GM19452 (cell line): ENCODE results near the gene WDR17.
"Not testable (repeated sequence)": the region's sequence is repeated elsewhere in the genome, so short reads cannot be mapped to it uniquely, and the experiment has no call there.

Experiments used
- ATAC-seq: cut with Tn5 transposase; IDR thresholded peaks from one replicate; pipeline ENCODE4 v1.9.1; 2021; ENCODE audit not compliant: unreplicated experiment

WDR17 gene

DNA sequence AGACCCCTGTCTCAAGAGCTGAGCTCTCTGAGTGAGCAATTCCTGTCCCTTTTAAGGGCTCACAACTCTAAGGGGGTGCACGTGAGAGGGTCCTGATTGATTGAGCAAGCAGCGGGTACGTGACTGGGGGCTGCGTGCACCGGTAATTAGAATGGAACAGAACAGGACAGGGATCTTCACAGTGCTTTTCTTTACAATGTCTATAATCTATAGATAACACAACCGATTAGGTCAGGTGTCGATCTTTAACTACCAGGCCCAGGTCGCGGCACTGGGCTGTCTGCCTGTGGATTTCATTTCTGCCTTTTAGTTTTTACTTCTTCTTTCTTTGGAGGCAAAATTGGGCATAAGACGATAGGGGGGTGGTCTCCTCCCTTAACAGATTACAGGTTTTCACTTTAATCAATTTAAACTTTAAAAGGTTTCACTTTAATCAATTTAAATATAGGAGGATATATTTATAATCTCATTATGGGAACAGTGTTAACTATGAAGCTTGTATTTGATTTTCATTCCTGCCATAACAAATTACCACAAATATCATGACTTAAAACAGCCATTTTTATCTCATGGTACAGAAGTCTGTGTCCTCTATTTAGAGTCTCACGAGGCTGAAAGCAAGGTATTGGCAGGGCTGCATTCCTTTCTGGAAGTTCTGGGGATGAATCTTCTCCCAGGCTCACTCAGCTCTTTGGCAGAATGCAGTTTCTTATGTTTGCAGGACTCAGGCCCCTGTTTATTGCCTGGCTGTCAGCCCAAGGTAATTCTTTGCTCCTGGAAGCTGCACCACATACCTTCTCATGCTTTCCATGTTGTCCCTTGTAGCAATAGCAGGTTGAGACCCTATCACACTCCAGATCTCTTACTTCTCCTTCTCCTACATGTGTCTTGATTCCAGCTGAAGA, 124.5 kb downstream of the WDR17 start:
- ATAC-seq = no peak

DNA sequence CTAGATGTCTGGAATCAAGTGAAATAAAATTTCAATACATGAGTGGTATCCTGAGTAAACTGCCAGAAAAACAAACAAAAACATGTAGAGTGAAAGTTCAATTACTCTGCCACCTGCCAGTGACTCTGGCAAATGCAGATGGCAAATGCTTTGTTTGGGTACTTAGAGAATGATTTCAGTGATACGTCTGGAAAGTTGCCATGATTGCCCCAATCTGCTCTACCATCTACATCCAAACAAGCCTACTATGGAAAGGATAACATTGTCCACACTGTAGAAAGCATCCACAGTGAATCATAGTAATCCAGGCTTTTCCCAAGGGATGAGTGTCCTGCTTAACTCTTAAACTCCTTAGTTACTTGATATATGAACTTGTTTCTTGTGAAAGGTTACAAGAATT, 126.3 kb downstream of the WDR17 start:
- no peak for ATAC-seq

DNA sequence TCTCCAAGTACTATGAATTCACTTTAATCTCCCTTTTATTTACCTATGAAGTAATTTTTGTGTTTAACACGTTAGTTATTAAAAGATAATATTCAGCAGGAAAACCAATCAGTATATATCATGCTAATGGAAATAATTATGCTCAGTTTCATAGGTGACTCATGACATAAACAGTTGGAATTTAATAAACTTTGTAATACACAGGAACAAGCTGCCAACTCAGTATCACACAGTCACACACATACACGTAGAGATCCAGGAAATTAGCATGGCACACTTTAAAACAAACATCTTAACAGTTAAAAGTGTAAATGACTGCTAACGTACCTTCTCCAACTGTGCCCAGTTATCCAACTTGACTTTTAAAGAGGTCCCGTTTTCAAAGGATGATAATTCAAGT, 127.5 kb downstream of the WDR17 start:
- ATAC-seq = no peak

- ATAC-seq = no peak
These were observed 128.3 kb downstream of the WDR17 start for GRCh38 chr4:176193938-176194337.

DNA sequence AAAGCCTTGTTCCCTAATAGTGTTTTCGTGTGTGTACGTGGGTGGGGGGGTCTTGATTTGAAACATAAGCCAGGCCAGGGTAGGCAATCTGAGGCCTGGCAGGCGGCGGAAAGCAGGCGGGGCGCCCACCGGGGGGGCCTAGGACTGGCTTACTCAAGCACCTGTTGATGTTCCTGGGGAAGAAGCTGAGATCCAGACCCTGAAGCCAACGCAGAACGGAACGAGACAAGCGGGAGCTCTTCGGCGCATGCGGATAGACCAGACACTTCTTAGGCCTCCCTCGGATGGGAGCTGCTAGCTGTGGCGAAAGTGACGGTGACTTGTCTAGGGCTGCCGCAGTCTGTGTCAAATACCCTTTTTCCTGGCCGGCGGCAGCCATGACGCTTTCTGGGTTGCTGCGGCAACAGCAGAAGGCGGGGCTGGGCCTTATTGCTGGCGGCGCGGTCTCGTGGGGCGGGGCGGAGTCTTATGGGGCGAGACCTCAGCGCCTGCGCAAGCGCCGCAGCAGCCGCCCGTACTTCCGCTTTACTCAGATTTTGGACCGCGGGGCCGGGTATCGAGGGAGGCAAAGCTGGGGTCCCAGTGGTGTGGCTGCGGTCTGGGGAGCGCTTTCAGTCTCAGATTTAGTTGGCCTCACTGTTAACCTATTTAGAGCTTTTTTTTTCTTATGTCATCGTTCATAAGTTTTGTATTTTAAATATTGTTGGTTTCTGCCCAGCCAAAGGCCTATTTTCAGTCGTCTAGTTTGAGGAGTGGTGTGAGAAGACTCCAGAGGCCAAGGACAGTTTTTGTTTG, 129.7 kb downstream of the WDR17 start, which contains the start of gene SPATA4:
TSS of gene SPATA4 (minus strand) at position 402 of the 795 bp plus-strand sequence. CDS start at position 379, 23 bp downstream.
- ATAC-seq = peak; percentile 99

DNA sequence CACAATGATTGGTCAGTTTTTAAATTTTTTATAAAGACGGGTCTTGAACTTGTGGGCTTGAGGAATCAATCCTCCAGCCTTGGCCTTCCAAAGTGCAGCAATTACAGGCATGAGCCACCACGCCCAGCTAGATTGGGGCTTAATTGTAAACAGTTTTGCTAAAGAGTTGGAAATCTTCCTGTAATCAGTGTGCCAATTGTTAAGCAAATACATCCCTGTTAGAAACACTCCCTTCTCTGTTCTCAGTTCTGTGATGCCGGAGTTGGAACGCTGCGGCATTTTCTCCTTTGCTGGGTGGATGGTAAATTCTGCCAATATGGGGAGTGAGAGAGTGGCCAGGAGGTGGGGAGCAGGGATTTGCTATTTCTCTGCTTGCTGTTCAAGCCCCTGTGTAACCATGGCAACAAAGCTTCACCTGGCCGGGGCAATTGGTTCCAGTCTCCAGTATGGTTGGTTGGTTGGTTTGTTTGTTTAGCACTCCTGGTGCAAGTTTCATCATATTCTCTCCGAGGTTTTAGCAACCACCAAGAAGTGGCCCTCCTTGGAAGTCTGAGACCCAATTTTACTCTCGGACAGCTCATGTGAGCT, 132.8 kb downstream of the WDR17 start:
- ATAC-seq = no peak

DNA sequence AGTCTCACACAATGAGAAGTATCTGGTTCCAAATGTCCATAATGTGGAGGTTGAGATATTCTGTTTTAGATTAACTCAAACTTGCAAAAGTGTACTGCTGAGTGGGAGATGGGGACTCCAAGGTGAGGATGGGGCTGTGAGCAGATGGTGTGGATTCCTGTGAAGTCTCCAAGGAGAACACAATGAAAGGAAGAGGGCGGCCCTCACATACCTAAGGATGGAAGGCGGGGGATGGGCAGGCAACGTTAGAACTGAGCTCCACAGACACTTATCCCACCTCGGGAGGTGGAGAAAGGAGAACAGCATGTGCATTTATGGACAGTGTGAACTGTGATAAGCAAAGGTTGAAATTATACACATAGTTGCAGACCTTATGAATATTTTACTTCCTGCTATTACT, 139.7 kb downstream of the WDR17 start:
- no peak for ATAC-seq

DNA sequence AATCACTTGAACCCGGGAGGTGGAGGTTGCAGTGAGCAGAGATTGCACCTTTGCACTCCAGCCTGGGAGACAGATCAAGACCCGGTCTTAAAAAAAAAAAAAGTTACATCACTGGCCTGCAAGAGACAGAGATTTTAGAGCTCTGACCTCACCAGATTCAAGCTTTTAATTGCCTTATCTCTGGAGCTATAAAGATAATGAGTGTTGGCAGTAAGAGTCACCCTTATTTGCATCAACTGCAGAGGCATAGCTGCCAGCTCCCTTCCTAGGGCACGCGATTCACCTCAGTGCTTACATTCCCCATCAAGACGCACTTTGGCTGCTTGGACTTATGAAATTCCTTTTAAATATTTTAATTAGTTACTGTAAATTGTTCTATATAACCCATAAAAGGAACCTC, 142.2 kb downstream of the WDR17 start:
- no peak for ATAC-seq

DNA sequence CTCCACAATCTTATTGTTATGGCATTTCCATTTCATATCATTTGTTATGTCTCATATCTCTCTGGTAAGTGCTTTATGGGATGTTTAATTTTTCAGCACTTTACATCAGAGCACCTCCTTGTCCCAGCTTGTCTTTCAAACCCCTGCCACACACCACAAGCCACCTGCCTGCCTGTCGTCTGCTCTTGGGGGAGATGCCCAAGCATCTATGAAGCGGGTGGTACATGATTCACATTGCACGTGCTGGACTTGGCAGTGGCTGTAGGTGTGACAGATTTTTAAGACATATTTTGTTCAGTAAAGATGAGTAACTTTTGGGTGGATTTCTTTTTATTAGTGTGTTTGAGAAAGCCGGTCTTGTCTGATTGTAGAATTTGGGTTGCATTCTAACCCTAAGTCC, 143.9 kb downstream of the WDR17 start:
- no peak for ATAC-seq

DNA sequence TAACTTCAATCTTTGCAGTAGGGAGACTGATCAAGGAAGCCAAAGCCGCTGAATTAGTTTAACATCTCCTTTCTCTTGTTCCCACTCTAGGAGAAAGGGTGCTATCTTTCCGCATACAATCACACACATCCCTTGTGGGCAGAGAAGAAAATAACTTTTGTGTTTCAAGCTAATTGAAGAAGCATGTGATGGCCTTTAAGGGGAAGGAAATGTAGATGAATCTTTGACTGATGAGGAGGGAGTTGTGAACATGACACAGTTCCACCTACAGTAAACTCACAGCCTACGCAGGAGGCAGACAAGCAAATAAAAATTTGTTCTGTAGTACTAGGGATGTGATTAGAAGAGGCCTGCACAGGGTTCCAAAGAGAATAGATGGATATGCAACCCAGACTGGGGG, 144.5 kb downstream of the WDR17 start:
- ATAC-seq = no peak

GRCh38 chr4:176210579-176211296, 145.1 kb downstream of the WDR17 start:
- ATAC-seq = no peak

GRCh38 chr4:176212351-176212750, 146.7 kb downstream of the WDR17 start:
- ATAC-seq = not testable (repeated sequence)

GRCh38 chr4:176217510-176217909, 151.9 kb downstream of the WDR17 start:
- ATAC-seq = no peak

- ATAC-seq = no peak
These were observed 156.5 kb downstream of the WDR17 start for GRCh38 chr4:176222149-176222548.

DNA sequence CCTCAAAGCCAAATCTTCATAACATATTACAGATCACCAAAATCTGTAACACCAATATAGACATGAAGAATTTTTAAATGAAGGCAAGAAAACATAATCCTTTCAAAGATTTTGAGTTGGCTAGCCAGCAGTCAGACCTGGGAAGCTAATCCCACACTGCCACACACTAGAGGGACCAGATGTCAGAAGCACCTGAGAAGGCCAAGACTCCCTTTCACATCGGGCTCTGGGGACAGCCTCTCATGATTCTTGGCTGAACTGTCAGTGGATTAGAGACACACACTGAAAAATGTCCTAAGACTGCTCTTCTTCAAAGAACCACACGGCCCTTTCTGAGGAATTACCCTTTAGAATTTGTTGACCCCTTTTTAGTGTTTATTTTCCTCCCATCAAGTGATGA, 157.9 kb downstream of the WDR17 start:
- ATAC-seq = no peak

DNA sequence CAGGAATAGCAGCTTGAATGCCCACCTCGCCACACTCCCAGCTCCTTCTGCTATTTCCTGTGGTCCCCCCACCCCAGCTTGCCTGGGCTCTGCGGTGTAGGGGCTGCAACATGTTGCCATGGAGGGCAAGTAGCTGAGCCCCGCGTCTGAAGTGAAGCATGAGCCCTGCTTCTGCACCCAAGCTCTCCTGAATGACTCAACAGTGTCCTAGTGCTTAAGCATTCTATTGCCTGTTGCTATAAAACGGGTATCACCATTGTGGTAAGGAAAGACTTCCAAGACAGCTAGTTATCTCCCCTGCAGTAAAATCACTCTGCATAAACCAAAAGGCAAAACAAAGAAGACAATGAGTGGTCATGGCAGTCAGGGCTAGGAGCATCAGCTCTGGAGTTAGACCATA, 161.1 kb downstream of the WDR17 start:
- no peak for ATAC-seq

DNA sequence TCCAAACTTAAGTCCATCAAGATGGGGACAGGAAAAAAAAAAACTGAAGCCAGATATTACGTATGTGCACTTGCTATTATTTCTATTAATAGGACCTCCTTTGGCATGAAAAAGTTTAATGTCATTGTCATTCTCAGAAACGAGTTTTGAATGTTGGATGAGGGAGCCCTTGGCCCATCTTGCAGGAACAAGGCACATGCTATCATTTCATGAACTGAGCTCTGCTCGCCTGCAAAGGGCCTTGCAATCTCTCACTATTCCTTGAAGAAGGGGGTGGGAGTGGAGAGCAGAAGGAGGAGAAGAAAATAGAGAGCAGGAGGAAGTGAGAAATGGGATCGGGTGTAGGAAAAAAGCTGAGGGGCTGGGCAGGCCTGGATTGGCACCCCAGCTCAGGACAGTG, 164.0 kb downstream of the WDR17 start:
- no peak for ATAC-seq
